Measurements from ENCODE around the gene ADCY5. TPM values are rescaled to one million over a fixed set of nuclear protein-coding genes. Genes with fewer than 3 reads are reported as not detected.

Gene ADCY5
- polyA plus RNA-seq, 3 donors, result not detected

- H3K27me3 Mint-ChIP-seq (ENCODE audit: low read depth in 3 of 3), result peaks cover 0 to 6% (median 5%) of the 10 kb centered on the region in 3 donors
- no peaks in the 10 kb centered on the region for H3K4me1 Mint-ChIP-seq
- no peaks in the 10 kb centered on the region for H4K20me1 ChIP-seq (ENCODE audit: insufficient read depth, low read length)
- no peaks in the 10 kb centered on the region for H3K9me3 Mint-ChIP-seq
- no peaks in the 10 kb centered on the region for H3K36me3 ChIP-seq (replicated peaks in 1 of 2; ENCODE audit: control insufficient read depth in 1 of 2, insufficient read depth in 2 of 2, low read length in 2 of 2)
- intact Hi-C loops (cut with micrococcal nuclease), result no loop called here
- no peaks in the 10 kb centered on the region for H3K36me3 Mint-ChIP-seq
- no peak overlapping the region for H2AFZ ChIP-seq (ENCODE audit: insufficient read depth, low read depth, low read length, poor library complexity, severe bottlenecking)
- H3K27ac Mint-ChIP-seq, result no peak overlapping the region
- no peak for TF ChIP-seq CTCF (IDR thresholded peaks at IDR 0.05)
- no peak overlapping the region for H3K27ac ChIP-seq (ENCODE audit: low read depth in 1 of 2, low read length in 2 of 2)
- no peak for DNase-seq
- H3K4me3 ChIP-seq (replicated peaks in 1 of 3; ENCODE audit: low read depth in 2 of 3, low read length in 3 of 3), result no peak overlapping the region
- H3K79me2 ChIP-seq (ENCODE audit: insufficient read depth, low read length), result no peaks in the 10 kb centered on the region
- H3K9ac ChIP-seq (ENCODE audit: insufficient read depth, low read length, poor library complexity, severe bottlenecking), result no peak overlapping the region
- no peaks in the 10 kb centered on the region for H3K27me3 ChIP-seq (ENCODE audit: control insufficient read depth in 2 of 2, insufficient read depth in 2 of 2, low read length in 2 of 2)
- no peak overlapping the region for H3K4me3 Mint-ChIP-seq
- no peaks in the 10 kb centered on the region for H3K4me1 ChIP-seq (ENCODE audit: control insufficient read depth in 1 of 2, insufficient read depth in 2 of 2, low read length in 2 of 2)
- no peaks in the 10 kb centered on the region for H3K9me3 ChIP-seq (replicated peaks in 1 of 2; ENCODE audit: control insufficient read depth in 1 of 2, insufficient read depth in 1 of 2, low read length in 2 of 2)
- H3K4me2 ChIP-seq (replicated peaks; ENCODE audit: extremely low read depth, low read length, poor library complexity, severe bottlenecking), result no peak overlapping the region
- 84% methylated on average over 8 of the region's 9 CpGs for WGBS (ENCODE audit: insufficient coverage)
Observed at GRCh38 chr3:123411340-123412040, 37.4 kb downstream of the ADCY5 start.

- Histone ChIP-seq H3K4me2 (replicated peaks; ENCODE audit: extremely low read depth, low read length, poor library complexity, severe bottlenecking) (no peak overlapping the region), H3K36me3 (replicated peaks in 1 of 2; ENCODE audit: control insufficient read depth in 1 of 2, insufficient read depth in 2 of 2, low read length in 2 of 2) (no peaks in the 10 kb centered on the region), H3K4me3 (replicated peaks in 1 of 3; ENCODE audit: low read depth in 2 of 3, low read length in 3 of 3) (no peak overlapping the region), H3K9ac (ENCODE audit: insufficient read depth, low read length, poor library complexity, severe bottlenecking) (no peak overlapping the region), H4K20me1 (ENCODE audit: insufficient read depth, low read length) (no peaks in the 10 kb centered on the region), H3K79me2 (ENCODE audit: insufficient read depth, low read length) (no peaks in the 10 kb centered on the region), H3K9me3 (replicated peaks in 1 of 2; ENCODE audit: control insufficient read depth in 1 of 2, insufficient read depth in 1 of 2, low read length in 2 of 2) (no peaks in the 10 kb centered on the region), H2AFZ (ENCODE audit: insufficient read depth, low read depth, low read length, poor library complexity, severe bottlenecking) (no peak overlapping the region), H3K27me3 (ENCODE audit: control insufficient read depth in 2 of 2, insufficient read depth in 2 of 2, low read length in 2 of 2) (no peaks in the 10 kb centered on the region), H3K27ac (ENCODE audit: low read depth in 1 of 2, low read length in 2 of 2) (no peak overlapping the region), H3K4me1 (ENCODE audit: control insufficient read depth in 1 of 2, insufficient read depth in 2 of 2, low read length in 2 of 2) (no peaks in the 10 kb centered on the region)
- Mint-ChIP-seq H3K36me3 (no peaks in the 10 kb centered on the region), H3K27ac (no peak overlapping the region), H3K4me3 (no peak overlapping the region), H3K4me1 (no peaks in the 10 kb centered on the region), H3K27me3 (ENCODE audit: low read depth in 3 of 3) (peaks cover 0 to 6% (median 3%) of the 10 kb centered on the region in 3 donors), H3K9me3 (no peaks in the 10 kb centered on the region)
- WGBS (ENCODE audit: insufficient coverage), result no CpG with 5 or more reads among the region's 1 CpG
- TF ChIP-seq CTCF (IDR thresholded peaks at IDR 0.05), result no peak
- intact Hi-C loops (cut with micrococcal nuclease), result no loop called here
- no peak for DNase-seq
Observed at GRCh38 chr3:123410149-123410515, 38.8 kb downstream of the ADCY5 start.

Measured in CD14-positive monocyte (primary cell).